Fibroblast of mammary gland (primary cell): ENCODE results near the gene ADAD2.

Experiments
- DNase-seq: peaks from one replicate; pipeline ENCODE4 v3.0.0-alpha.2; 2010; ENCODE audit warnings: low read depth
- H3K4me3 ChIP-seq: 2 replicates; pipeline ENCODE4 v1.5.1; 2011; ENCODE audit warnings: low read depth, mild to moderate bottlenecking, low read length, moderate library complexity; ENCODE audit not compliant: control insufficient read depth
- CTCF ChIP-seq: conservative IDR thresholded peaks from 2 replicates; pipeline ENCODE4 v1.5.1; 2011; ENCODE audit warnings: low read depth, low read length, inconsistent platforms; ENCODE audit not compliant: control insufficient read depth, insufficient read depth

Gene ADAD2

GRCh38 chr16:84181144-84181915 lies 9.6 kb upstream of the ADAD2 start:
- DNase-seq: no peak
- H3K4me3 ChIP-seq: no peak overlapping the region
- TF ChIP-seq CTCF: no peak

DNA sequence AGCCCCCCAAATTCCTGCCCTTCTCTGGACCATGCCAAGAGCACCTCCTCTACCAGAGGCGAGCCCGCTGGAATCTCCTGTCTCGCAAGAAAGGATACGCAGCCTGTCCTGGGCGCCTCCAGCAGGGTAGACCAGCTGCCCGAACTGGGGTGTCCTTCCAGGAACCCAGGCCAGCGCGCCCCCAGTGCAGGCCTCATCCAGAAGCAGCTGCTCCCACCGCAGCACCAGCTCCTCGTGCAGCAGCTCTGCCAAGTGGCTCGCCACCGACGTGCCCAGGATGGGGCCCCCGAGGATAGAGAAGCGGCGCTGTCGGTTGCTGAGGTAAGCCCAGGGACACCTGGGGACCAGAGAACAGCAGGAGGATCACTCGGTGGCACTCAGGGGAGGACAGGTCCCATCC lies 8.9 kb upstream of the ADAD2 start:
- no peak for TF ChIP-seq CTCF
- H3K4me3 ChIP-seq: no peak overlapping the region
- no peak for DNase-seq

- no peak for DNase-seq
- TF ChIP-seq CTCF: no peak
- H3K4me3 ChIP-seq: no peak overlapping the region
These were observed 8.0 kb upstream of the ADAD2 start for GRCh38 chr16:84182680-84183571.

DNA sequence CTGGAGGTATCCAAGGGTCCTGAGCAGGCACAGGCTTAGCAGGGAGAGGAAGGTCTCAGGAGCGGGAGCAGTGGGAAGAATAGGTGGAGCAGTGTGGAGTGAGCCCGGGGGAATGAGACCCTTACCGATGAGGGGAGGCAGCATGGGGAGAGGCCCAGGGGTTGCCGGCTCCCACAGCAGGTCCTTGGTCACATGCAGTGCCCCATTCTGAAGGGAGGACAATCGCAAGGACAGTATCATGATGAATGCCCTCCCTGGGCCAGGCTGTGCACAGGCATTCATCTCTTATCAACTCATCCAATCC lies 7.4 kb upstream of the ADAD2 start:
- no peak for TF ChIP-seq CTCF
- H3K4me3 ChIP-seq: no peak overlapping the region
- no peak for DNase-seq

DNA sequence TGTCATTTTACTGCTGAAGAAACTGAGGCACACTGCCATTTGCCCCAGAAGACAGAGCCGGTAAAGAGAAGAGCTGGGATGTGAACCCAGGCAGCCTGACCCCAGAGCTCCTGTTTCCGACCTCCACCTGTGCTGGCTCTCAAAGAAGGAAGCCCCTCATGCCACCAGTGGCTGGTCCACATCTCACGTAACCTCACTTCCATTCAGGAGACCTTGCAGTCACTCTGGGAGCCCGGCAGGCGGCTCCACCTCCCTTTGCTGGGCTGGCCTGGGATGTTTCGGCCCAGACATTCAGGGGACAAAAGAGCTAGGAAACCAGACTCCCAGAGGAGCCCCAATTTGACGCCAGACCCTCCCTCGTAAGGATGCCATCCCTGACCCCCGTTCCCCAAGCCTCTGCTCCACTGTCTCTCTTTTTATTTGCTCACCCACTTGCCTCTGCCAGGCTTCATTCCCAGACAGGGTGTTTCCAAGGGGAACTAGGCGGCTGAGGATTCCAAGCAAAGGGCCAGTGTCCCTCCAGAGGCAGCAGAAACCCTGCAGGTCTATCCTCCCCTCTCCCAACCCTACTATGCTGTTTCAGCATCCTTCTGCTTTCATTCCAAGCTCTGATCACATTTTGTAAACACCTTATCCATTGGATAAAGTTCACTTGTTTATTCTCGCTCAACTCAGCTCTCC lies 6.9 kb upstream of the ADAD2 start:
- TF ChIP-seq CTCF: peak; percentile 37
- no peak for DNase-seq

DNA sequence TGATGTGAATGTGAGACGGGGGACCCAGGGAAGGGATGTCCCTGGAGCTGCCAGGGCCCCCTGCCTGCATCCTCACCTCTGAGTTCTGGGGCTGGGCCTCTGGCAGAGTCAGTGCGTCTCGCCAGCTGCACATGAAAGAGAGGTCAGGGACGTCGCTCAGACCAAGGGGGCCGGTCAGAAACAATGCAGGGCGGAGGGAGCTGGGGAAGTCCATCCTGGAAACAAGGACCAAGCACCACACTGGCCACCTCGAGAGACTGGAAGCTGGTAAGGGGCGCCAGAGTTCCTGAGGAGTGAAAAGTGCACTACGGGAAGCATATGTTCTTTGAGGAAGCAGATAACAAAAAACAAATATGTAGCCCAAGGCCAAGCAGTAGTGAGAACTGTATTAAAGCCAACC lies 6.2 kb upstream of the ADAD2 start:
- DNase-seq: no peak
- H3K4me3 ChIP-seq: no peak overlapping the region
- TF ChIP-seq CTCF: no peak

More for the DNA sequence above, 6.9 kb upstream of the ADAD2 start:
- H3K4me3 ChIP-seq: no peak overlapping the region
